GM12801 (cell line): ENCODE measurements around the gene SPRING1.

ENCODE experiments used
- TF ChIP-seq, protein P1 (sequence below): IDR thresholded peaks from one replicate; pipeline ENCODE4 v1.5.1; 2011; ENCODE audit warnings: control low read depth; ENCODE audit not compliant: insufficient read length; ENCODE audit errors: extremely low read depth

The SPRING1 gene

DNA sequence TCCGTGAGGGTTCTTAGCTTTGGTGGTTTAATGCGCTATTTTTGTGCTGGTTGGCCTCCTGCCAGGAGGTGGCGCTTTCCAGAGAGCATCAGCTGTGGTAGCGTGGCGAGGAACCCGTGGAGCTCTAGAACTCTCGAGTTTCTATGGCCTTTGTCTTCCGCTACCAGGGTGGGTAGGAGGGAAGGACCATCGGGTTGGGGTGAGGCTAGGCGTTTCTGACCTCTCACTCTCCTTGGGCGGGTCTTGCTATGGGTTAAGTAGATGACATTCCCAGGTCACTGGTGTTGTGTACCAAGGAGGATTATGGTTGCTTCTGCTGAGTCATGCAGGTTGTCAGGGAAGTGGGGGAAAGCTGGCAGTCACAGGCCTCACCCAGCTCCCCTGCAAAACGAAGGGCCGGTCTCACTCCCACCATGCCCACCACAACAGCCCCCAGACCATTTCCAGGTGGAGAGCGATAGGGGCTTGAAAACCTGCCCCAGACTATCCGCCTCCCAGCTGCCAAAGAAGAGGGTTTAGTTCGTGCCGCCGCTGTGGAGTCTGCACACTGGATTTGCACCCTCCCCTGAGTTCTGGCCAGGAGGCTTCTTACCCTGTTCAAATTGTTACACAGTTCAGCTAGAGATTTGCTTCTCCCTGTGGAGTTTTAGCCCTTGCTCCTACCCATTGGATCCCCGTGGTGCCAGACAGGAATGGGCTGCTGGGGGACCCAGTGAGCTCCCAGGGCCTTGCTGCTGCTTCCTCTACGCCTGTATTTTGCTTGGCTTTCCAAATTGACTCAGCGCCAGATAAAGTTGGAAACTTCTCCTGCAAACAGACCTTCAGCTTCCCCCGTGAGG is 22.1 kb upstream of the SPRING1 start:
- TF ChIP-seq, protein P1, sequence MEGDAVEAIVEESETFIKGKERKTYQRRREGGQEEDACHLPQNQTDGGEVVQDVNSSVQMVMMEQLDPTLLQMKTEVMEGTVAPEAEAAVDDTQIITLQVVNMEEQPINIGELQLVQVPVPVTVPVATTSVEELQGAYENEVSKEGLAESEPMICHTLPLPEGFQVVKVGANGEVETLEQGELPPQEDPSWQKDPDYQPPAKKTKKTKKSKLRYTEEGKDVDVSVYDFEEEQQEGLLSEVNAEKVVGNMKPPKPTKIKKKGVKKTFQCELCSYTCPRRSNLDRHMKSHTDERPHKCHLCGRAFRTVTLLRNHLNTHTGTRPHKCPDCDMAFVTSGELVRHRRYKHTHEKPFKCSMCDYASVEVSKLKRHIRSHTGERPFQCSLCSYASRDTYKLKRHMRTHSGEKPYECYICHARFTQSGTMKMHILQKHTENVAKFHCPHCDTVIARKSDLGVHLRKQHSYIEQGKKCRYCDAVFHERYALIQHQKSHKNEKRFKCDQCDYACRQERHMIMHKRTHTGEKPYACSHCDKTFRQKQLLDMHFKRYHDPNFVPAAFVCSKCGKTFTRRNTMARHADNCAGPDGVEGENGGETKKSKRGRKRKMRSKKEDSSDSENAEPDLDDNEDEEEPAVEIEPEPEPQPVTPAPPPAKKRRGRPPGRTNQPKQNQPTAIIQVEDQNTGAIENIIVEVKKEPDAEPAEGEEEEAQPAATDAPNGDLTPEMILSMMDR = no peak

DNA sequence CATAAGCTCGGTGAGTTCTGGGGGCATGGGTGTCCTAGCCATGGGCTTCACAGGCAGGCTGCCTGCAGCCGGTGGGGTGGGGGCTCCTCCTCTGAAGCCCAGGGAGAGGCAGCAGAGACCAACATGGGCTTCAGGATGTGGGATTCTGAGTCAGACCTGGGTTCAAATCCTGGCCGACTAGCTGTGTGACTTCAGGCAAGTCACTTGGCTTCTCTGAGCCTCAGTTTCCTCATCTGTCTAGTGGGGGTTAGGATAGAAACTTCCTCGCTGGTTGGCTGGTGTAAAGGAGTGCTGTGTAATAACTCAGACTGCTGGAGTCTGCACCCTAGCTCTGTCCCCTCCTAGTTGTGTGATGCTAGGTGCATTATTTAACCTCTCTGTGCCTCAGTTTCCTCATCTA is 12.4 kb upstream of the SPRING1 start:
- TF ChIP-seq, protein P1 = no peak

DNA sequence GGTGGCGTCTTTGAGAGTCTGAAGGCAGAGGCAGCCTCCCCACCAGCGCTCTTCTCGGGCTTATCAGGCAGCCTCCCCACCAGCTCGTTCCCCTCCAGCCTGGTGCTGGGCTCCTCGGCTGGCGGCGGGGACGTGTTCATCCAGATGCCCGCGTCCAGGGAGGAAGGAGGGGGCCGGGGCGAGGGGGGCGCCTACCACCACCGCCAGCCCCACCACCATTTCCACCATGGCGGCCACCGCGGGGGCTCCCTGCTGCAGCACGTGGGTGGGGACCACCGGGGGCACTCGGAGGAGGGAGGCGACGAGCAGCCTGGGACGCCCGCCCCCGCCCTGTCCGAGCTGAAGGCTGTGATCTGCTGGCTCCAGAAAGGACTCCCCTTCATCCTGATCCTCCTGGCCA is 12.0 kb upstream of the SPRING1 start:
- TF ChIP-seq, protein P1 = no peak

DNA sequence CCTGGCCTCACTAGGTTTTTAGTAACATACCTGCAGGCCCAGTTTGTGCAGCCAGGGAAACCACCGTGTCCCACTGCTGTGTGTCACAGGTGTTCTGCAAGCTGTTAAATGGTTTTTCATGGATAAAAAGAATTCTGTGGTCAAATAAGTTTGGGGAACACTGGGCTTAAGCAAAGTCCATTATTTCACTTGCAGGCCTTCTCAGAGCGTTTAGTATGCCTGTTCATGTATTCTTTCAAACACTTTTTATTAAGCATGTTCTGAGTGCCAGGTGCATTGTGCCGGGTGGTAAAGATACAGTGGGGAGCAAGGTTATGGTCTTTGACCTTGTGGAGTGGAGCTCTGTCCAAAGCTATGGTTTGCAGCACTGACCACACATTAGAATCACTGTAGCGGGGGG is 7.7 kb upstream of the SPRING1 start:
- TF ChIP-seq, protein P1 = no peak

DNA sequence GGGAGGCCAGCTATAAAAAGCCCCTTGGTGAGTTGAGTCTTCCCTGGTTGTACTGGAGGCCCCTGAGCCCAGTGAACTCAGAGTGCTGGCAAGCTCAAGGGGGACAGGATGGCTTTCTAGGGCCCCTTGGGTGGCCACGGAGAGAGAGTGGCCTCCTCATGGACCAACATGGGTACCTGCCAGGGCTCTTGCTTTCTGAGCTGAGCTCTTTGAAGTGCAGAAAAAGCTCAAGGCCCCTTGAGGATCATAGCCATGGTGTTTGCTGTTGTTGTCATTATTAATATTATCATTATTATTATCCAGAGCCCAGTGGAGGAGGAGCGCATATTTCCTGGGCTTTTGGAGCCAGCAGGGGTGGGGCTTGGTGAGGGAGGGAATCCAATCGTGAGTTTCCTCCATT is 6.9 kb upstream of the SPRING1 start:
- TF ChIP-seq, protein P1 = no peak

DNA sequence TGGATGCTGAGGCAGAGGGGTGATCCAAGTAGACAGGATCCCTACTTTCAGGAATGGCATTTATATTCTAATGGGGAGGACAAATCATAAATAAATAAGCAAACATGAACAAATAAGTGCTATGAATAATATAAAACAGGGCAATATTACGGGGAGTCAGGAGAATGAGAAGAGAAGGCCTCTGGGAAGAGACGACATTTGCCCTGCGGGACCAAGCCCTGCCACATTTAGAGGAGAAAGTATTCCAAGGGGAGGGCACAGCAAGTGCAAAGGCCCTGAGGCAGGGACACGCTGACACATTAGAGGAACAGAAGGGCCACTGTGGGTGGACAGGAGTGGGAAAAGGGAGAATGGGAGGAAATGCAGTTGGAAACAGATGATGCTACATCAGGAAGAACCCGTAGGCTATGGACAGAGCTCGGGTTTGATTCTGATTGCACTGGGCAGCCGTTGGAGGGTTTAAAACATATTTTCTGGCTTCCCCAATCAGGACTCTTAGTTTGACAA is 1.6 kb upstream of the SPRING1 start:
- TF ChIP-seq, protein P1 = no peak

DNA sequence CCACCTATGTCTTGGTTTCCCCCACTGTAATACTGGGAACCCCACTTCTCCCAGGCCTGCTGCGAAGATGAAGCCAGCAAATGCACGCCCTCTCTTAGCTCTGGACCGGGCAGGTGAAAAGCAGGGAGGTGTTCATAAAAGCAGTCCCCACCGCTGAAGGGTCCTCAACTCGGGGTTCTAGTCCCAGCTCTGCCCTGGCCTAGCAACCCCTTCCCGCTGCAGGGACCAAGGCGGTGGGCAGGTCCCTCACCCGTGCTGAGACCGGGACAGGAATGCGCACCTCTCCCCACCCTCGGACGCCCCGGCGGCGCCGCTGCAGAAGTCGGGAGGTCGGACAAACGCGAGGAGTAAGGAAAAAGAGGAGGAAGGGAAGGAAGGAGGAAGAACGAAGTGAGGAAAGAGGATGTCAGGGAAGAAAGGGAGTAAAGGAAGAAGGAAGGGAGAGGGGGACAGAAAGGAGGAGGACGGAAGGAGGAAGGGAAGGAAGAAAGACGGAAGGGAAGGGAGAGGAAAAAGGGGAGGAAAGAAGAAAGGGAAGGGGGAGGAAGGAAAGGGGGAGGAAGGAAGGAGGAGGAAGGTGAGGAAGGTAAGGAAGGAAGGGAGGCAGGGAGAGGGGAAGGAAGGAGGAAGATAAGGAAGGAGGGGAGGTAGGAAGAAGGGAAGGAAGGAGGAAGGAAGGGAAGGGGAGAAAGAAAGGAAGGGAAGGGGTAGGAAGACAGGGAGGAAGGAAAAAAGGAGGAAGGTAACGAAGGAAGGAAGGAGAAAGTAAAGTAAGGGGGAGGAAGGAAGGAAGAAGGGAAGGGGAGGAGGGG is 701 bp downstream of the SPRING1 start:
- TF ChIP-seq, protein P1 = no peak
